Endothelial cell of umbilical vein (primary cell): ENCODE measurements around the gene LAMTOR5. TPM values are rescaled to one million over a fixed set of nuclear protein-coding genes. Genes with fewer than 3 reads are reported as not detected.

Experiments
- BruUV-seq: library from RNA; stranded (reverse); fragments of 400-500 nt; replicated peaks from 2 replicates; lab custom pipeline; 2021; lab: Mats Ljungman, UMichigan
- CTCF ChIA-PET: fragments of 300-600, 350-600 bp; sonication (Branson Sonifier 250); formaldehyde crosslinking; loops from one replicate; lab custom pipeline; 2021; ENCODE audit warnings: antibody characterized with exemption, inconsistent platforms; lab: Charles Lee
- POLR2A ChIA-PET: fragments of 300-600, 350-600 bp; sonication (Branson Sonifier 250); formaldehyde crosslinking; loops from one replicate; lab custom pipeline; 2021; ENCODE audit warnings: antibody characterized with exemption, inconsistent platforms; lab: Charles Lee
- DNase-seq: peaks from one replicate; pipeline ENCODE4 v3.0.0-alpha.2; 2011; ENCODE audit warnings: low read depth, low spot score
- FAIRE-seq: peaks from 2 replicates; lab custom pipeline; 2011; peaks lifted over from hg19 to GRCh38; lab: Jason Lieb, UNC
- H2AFZ ChIP-seq: 2 replicates; pipeline ENCODE4 v1.6.0; 2012; ENCODE audit warnings: low read depth, low read length, control low read depth, inconsistent platforms
- H3K27ac ChIP-seq: 2 replicates; pipeline ENCODE4 v1.5.1; 2011; ENCODE audit warnings: low read depth, mild to moderate bottlenecking, control low read depth, low read length, moderate library complexity; ENCODE audit not compliant: insufficient read depth
- H3K27me3 ChIP-seq, 2 experiments: 2 replicates each; pipeline versions ENCODE4 v1.6.0 to v1.6.1; 2011; ENCODE audit warnings: low read length in 2 of 2, mixed read lengths in 1 of 2; ENCODE audit not compliant: control insufficient read depth in 2 of 2, insufficient read depth in 2 of 2
- H3K36me3 ChIP-seq, 2 experiments: 2 replicates in 1 of 2; 3 replicates in 1 of 2; pipeline ENCODE4 v1.5.1; 2011; ENCODE audit warnings: low read length in 2 of 2, mild to moderate bottlenecking in 1 of 2, moderate library complexity in 1 of 2; ENCODE audit not compliant: control insufficient read depth in 2 of 2, insufficient read depth in 2 of 2; ENCODE audit errors: extremely low read depth in 1 of 2
- H3K4me1 ChIP-seq: 3 replicates; pipeline ENCODE4 v1.5.1; 2011; ENCODE audit warnings: mild to moderate bottlenecking, low read length; ENCODE audit not compliant: control insufficient read depth, insufficient read depth; ENCODE audit errors: extremely low read depth
- H3K4me2 ChIP-seq: 2 replicates; pipeline ENCODE4 v1.6.1; 2011; ENCODE audit warnings: low read length, control low read depth, mixed read lengths; ENCODE audit not compliant: insufficient read depth
- H3K4me3 ChIP-seq, 3 experiments: fragments of 200-600 bp in 1 of 3; sonication (generic), shearing (Covaris generic) in 1 of 3; replicated peaks in 1 of 3; 2 replicates each; pipeline ENCODE4 v1.5.1; 2011 to 2016; ENCODE audit warnings: control low read depth in 3 of 3, low read length in 3 of 3, mild to moderate bottlenecking in 2 of 3, inconsistent platforms in 1 of 3, low read depth in 1 of 3, moderate library complexity in 1 of 3; ENCODE audit not compliant: insufficient read depth in 1 of 3
- H3K79me2 ChIP-seq: 2 replicates; pipeline ENCODE4 v1.6.0; 2012; ENCODE audit warnings: low read length, inconsistent platforms; ENCODE audit not compliant: control insufficient read depth, insufficient read depth
- H3K9ac ChIP-seq: replicated peaks from 2 replicates; pipeline ENCODE3; 2011; ENCODE audit warnings: low read length, control low read depth; ENCODE audit not compliant: insufficient read depth; ENCODE audit errors: extremely low read depth
- H3K9me1 ChIP-seq: replicated peaks from 3 replicates; pipeline ENCODE4 v1.6.0; 2011; ENCODE audit warnings: mild to moderate bottlenecking, low read length; ENCODE audit not compliant: control insufficient read depth, insufficient read depth; ENCODE audit errors: extremely low read depth
- H3K9me3 ChIP-seq: replicated peaks from 2 replicates; pipeline ENCODE4 v1.5.1; 2012; ENCODE audit warnings: low read length, inconsistent platforms; ENCODE audit not compliant: control insufficient read depth, insufficient read depth
- H4K20me1 ChIP-seq: replicated peaks from 2 replicates; pipeline ENCODE3; 2011; ENCODE audit warnings: mild to moderate bottlenecking, low read length; ENCODE audit not compliant: control insufficient read depth, insufficient read depth; ENCODE audit errors: extremely low read depth
- EZH2 ChIP-seq: IDR thresholded peaks from 2 replicates; pipeline ENCODE4 v1.6.1; 2012; ENCODE audit warnings: borderline replicate concordance, low read depth, mild to moderate bottlenecking, moderate library complexity, low read length, inconsistent platforms; ENCODE audit not compliant: severe bottlenecking
- FOS ChIP-seq: IDR thresholded peaks from 2 replicates; pipeline ENCODE4 v1.6.1; 2011; ENCODE audit warnings: mild to moderate bottlenecking, low read length, moderate library complexity, borderline replicate concordance; ENCODE audit not compliant: insufficient read depth
- GATA2 ChIP-seq: IDR thresholded peaks from 2 replicates; pipeline ENCODE4 v1.7.0; 2011; ENCODE audit warnings: low read depth, mild to moderate bottlenecking, moderate library complexity, mixed read lengths, low read length; ENCODE audit not compliant: insufficient read length, insufficient read depth
- JUN ChIP-seq: IDR thresholded peaks from 2 replicates; pipeline ENCODE4 v1.6.1; 2011; ENCODE audit warnings: borderline replicate concordance, low read depth; ENCODE audit not compliant: insufficient read length, insufficient read depth
- MYC ChIP-seq: IDR thresholded peaks from one replicate; pipeline ENCODE4 v1.6.1; 2011; ENCODE audit warnings: mild to moderate bottlenecking, low read depth, low read length
- POLR2A ChIP-seq: IDR thresholded peaks from 2 replicates; pipeline ENCODE4 v1.6.1; 2012; ENCODE audit warnings: low read depth, mild to moderate bottlenecking, control low read depth, low read length
- POLR2AphosphoS5 ChIP-seq: IDR thresholded peaks from 2 replicates; pipeline ENCODE4 v1.6.1; 2012; ENCODE audit warnings: low read depth, mild to moderate bottlenecking, control low read depth, low read length, moderate library complexity; ENCODE audit not compliant: insufficient read depth
- dilution Hi-C: fragments of 300-500 bp; cut with MboI; formaldehyde crosslinking; loops from one replicate; pipeline ENCODE4 v1.15.0; 2019; ENCODE audit warnings: low sequenced_read_pairs; ENCODE audit not compliant: extremely low pct_ligation_motif_present
- intact Hi-C: fragments of 100-400 bp; cut with micrococcal nuclease; formaldehyde crosslinking; loops from one replicate; pipeline ENCODE4 v1.10.0; 2022
- polyA plus RNA-seq, 4 experiments: library from polyadenylated mRNA; depleted of rRNA in 3 of 4; stranded (reverse) in 3 of 4; unstranded in 1 of 4; fragments of >200 nt; gene quantifications; 2 replicates each; pipeline versions ENCODE4 v1.2.1 to v1.2.3, GENCODE V29; 2011 to 2012; ENCODE audit warnings: missing spikeins in 1 of 4
- total RNA-seq: library from RNA; stranded (reverse); gene quantifications from 2 replicates; pipeline ENCODE4 v1.2.3, GENCODE V29; 2021
- TF ChIP-seq, protein P1 (sequence below), 2 donors: IDR thresholded peaks; 1 replicate in 1 of 2; 2 replicates in 1 of 2; pipeline ENCODE4 v1.5.1; 2011; ENCODE audit warnings: low read length in 2 of 2, mild to moderate bottlenecking in 2 of 2, moderate library complexity in 2 of 2, control low read depth in 1 of 2, inconsistent platforms in 1 of 2, low read depth in 1 of 2; ENCODE audit not compliant: insufficient read depth in 1 of 2; ENCODE audit errors: extremely low read depth in 1 of 2
- TF ChIP-seq, protein P2 (sequence below): IDR thresholded peaks from 2 replicates; pipeline ENCODE4 v1.6.1; 2011; ENCODE audit not compliant: insufficient read depth, insufficient read length

Gene LAMTOR5
- total and polyA plus RNA-seq, 2 donors (not counting 3 experiments of a cell fraction or from before 2014, with no cell fraction given) = 150 to 503 TPM

DNA sequence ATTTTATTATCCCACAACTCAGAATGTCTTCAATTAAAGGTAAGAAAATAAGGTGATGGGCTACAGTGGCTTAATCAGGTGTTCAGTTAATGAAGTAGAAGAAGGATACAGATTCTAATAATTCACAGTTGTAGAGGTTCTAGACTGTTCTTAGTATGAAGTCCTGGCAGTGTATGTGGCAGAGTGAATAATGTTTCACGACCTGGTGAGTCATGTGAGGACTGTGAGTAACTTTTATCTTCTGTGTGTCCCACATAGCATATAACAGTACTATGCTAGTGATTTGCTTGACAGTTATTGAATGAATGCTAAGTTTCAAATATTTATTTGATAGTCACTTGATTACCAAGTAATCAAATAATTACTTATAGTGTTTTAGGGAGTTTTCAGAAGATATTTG lies 36.7 kb downstream of the LAMTOR5 start:
- peaks cover 11% of the 10 kb centered on the region for H3K79me2 ChIP-seq
- no peak for FAIRE-seq
- no peaks in the 10 kb centered on the region for H3K9me1 ChIP-seq
- H3K27ac ChIP-seq = no peak overlapping the region
- dilution Hi-C loops = no loop called here
- no peaks in the 10 kb centered on the region for H3K9me3 ChIP-seq
- intact Hi-C loops = no loop called here
- TF ChIP-seq FOS (peak; percentile 45), EZH2 (no peak)
- BruUV-seq = no TSS peak
- peaks cover 0 to 3% of the 10 kb centered on the region in 2 experiments for H3K36me3 ChIP-seq
- no peak overlapping the region for H3K4me2 ChIP-seq
- H3K4me1 ChIP-seq = peaks cover 4% of the 10 kb centered on the region
- H3K9ac ChIP-seq = no peak overlapping the region
- no peaks in the 10 kb centered on the region for H3K27me3 ChIP-seq
- H4K20me1 ChIP-seq = no peaks in the 10 kb centered on the region
- POLR2A ChIA-PET = no interaction called here
- peak; percentile 33 for DNase-seq
- H2AFZ ChIP-seq = no peak overlapping the region
- H3K4me3 ChIP-seq = no peak overlapping the region
- CTCF ChIA-PET = no interaction called here

DNA sequence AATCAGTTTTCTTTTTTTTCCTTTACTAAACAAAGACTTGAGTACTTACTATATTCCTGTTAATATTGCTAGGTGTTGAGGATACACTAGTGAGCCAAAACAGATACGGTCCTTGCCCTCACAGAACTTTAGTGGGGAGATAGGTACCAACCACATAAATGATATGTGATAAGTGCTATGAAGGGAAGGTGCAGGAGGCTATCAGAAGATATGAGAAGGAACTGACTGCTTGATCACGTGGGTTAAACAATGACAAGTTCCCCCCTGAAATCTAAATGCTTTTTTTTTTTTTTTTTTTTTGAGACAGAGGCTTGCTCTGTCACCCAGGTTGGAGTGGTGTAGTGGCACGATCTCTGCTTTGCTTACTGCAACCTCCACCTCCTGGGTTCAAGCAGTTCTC lies 43.3 kb downstream of the LAMTOR5 start:
- Histone ChIP-seq H3K79me2 (peaks cover 22% of the 10 kb centered on the region), H3K27me3 (no peaks in the 10 kb centered on the region), H3K9ac (no peak overlapping the region), H3K9me1 (no peaks in the 10 kb centered on the region), H3K9me3 (no peaks in the 10 kb centered on the region), H3K4me3 (no peak overlapping the region), H3K27ac (no peak overlapping the region), H3K4me1 (no peaks in the 10 kb centered on the region), H3K36me3 (peaks cover 0 to 3% of the 10 kb centered on the region in 2 experiments), H4K20me1 (no peaks in the 10 kb centered on the region), H2AFZ (no peak overlapping the region), H3K4me2 (no peak overlapping the region)
- TF ChIP-seq JUN (no peak), FOS (no peak), POLR2A (no peak), GATA2 (no peak), POLR2AphosphoS5 (no peak), MYC (no peak), EZH2 (no peak)
- TF ChIP-seq, protein P1, sequence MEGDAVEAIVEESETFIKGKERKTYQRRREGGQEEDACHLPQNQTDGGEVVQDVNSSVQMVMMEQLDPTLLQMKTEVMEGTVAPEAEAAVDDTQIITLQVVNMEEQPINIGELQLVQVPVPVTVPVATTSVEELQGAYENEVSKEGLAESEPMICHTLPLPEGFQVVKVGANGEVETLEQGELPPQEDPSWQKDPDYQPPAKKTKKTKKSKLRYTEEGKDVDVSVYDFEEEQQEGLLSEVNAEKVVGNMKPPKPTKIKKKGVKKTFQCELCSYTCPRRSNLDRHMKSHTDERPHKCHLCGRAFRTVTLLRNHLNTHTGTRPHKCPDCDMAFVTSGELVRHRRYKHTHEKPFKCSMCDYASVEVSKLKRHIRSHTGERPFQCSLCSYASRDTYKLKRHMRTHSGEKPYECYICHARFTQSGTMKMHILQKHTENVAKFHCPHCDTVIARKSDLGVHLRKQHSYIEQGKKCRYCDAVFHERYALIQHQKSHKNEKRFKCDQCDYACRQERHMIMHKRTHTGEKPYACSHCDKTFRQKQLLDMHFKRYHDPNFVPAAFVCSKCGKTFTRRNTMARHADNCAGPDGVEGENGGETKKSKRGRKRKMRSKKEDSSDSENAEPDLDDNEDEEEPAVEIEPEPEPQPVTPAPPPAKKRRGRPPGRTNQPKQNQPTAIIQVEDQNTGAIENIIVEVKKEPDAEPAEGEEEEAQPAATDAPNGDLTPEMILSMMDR (IDR thresholded peaks at IDR 0.05; ENCODE audit: extremely low read depth in 1 of 2, insufficient read depth in 1 of 2, low read depth in 1 of 2, low read length in 2 of 2) = no peak
- TF ChIP-seq, protein P2, sequence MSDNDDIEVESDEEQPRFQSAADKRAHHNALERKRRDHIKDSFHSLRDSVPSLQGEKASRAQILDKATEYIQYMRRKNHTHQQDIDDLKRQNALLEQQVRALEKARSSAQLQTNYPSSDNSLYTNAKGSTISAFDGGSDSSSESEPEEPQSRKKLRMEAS = no peak
- dilution Hi-C loops = no loop called here
- intact Hi-C loops = no loop called here
- ChIA-PET CTCF (interaction anchor here (1.1 to 1.3 kb wide), 2 partner anchors 16 to 157 kb away, joined by 3 to 4 read pairs; no protein-coding TSS in a partner anchor), POLR2A (no interaction called here)
- BruUV-seq = no TSS peak
- FAIRE-seq (no peak), DNase-seq (no peak)
